Measurements from ENCODE around the gene CEACAM5.
"Not testable (repeated sequence)": the region's sequence is repeated elsewhere in the genome, so short reads cannot be mapped to it uniquely, and the experiment has no call there.

CEACAM5 gene

DNA sequence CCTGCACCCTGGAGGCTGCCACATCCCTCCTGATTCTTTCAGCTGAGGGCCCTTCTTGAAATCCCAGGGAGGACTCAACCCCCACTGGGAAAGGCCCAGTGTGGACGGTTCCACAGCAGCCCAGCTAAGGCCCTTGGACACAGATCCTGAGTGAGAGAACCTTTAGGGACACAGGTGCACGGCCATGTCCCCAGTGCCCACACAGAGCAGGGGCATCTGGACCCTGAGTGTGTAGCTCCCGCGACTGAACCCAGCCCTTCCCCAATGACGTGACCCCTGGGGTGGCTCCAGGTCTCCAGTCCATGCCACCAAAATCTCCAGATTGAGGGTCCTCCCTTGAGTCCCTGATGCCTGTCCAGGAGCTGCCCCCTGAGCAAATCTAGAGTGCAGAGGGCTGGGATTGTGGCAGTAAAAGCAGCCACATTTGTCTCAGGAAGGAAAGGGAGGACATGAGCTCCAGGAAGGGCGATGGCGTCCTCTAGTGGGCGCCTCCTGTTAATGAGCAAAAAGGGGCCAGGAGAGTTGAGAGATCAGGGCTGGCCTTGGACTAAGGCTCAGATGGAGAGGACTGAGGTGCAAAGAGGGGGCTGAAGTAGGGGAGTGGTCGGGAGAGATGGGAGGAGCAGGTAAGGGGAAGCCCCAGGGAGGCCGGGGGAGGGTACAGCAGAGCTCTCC is 6.9 kb upstream of the CEACAM5 start:
- no peak for DNase-seq

DNA sequence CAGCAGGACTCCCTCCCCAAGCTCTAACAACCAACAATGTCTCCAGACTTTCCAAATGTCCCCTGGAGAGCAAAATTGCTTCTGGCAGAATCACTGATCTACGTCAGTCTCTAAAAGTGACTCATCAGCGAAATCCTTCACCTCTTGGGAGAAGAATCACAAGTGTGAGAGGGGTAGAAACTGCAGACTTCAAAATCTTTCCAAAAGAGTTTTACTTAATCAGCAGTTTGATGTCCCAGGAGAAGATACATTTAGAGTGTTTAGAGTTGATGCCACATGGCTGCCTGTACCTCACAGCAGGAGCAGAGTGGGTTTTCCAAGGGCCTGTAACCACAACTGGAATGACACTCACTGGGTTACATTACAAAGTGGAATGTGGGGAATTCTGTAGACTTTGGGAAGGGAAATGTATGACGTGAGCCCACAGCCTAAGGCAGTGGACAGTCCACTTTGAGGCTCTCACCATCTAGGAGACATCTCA is 6.2 kb upstream of the CEACAM5 start:
- peak; percentile 37 for DNase-seq

DNA sequence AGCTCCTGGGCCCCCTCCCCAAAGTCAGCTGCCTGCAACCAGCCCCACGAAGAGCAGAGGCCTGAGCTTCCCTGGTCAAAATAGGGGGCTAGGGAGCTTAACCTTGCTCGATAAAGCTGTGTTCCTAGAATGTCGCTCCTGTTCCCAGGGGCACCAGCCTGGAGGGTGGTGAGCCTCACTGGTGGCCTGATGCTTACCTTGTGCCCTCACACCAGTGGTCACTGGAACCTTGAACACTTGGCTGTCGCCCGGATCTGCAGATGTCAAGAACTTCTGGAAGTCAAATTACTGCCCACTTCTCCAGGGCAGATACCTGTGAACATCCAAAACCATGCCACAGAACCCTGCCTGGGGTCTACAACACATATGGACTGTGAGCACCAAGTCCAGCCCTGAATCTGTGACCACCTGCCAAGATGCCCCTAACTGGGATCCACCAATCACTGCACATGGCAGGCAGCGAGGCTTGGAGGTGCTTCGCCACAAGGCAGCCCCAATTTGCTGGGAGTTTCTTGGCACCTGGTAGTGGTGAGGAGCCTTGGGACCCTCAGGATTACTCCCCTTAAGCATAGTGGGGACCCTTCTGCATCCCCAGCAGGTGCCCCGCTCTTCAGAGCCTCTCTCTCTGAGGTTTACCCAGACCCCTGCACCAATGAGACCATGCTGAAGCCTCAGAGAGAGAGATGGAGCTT is 4.7 kb upstream of the CEACAM5 start:
- no peak for DNase-seq

DNA sequence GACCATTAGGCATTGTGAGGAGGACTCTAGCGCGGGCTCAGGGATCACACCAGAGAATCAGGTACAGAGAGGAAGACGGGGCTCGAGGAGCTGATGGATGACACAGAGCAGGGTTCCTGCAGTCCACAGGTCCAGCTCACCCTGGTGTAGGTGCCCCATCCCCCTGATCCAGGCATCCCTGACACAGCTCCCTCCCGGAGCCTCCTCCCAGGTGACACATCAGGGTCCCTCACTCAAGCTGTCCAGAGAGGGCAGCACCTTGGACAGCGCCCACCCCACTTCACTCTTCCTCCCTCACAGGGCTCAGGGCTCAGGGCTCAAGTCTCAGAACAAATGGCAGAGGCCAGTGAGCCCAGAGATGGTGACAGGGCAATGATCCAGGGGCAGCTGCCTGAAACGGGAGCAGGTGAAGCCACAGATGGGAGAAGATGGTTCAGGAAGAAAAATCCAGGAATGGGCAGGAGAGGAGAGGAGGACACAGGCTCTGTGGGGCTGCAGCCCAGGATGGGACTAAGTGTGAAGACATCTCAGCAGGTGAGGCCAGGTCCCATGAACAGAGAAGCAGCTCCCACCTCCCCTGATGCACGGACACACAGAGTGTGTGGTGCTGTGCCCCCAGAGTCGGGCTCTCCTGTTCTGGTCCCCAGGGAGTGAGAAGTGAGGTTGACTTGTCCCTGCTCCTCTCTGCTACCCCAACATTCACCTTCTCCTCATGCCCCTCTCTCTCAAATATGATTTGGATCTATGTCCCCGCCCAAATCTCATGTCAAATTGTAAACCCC is 2.8 kb upstream of the CEACAM5 start:
- no peak for DNase-seq

DNA sequence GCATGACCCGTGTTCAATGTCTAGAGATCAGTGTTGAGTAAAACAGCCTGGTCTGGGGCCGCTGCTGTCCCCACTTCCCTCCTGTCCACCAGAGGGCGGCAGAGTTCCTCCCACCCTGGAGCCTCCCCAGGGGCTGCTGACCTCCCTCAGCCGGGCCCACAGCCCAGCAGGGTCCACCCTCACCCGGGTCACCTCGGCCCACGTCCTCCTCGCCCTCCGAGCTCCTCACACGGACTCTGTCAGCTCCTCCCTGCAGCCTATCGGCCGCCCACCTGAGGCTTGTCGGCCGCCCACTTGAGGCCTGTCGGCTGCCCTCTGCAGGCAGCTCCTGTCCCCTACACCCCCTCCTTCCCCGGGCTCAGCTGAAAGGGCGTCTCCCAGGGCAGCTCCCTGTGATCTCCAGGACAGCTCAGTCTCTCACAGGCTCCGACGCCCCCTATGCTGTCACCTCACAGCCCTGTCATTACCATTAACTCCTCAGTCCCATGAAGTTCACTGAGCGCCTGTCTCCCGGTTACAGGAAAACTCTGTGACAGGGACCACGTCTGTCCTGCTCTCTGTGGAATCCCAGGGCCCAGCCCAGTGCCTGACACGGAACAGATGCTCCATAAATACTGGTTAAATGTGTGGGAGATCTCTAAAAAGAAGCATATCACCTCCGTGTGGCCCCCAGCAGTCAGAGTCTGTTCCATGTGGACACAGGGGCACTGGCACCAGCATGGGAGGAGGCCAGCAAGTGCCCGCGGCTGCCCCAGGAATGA is 1.5 kb upstream of the CEACAM5 start:
- DNase-seq, result peak; percentile 20

DNA sequence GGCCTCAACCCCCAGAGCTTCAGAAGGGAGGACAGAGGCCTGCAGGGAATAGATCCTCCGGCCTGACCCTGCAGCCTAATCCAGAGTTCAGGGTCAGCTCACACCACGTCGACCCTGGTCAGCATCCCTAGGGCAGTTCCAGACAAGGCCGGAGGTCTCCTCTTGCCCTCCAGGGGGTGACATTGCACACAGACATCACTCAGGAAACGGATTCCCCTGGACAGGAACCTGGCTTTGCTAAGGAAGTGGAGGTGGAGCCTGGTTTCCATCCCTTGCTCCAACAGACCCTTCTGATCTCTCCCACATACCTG is 969 bp upstream of the CEACAM5 start:
- DNase-seq, result no peak

DNA sequence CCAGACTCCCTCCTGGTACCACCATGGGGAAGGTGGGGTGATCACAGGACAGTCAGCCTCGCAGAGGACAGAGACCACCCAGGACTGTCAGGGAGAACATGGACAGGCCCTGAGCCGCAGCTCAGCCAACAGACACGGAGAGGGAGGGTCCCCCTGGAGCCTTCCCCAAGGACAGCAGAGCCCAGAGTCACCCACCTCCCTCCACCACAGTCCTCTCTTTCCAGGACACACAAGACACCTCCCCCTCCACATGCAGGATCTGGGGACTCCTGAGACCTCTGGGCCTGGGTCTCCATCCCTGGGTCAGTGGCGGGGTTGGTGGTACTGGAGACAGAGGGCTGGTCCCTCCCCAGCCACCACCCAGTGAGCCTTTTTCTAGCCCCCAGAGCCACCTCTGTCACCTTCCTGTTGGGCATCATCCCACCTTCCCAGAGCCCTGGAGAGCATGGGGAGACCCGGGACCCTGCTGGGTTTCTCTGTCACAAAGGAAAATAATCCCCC is 505 bp upstream of the CEACAM5 start:
- no peak for DNase-seq

DNA sequence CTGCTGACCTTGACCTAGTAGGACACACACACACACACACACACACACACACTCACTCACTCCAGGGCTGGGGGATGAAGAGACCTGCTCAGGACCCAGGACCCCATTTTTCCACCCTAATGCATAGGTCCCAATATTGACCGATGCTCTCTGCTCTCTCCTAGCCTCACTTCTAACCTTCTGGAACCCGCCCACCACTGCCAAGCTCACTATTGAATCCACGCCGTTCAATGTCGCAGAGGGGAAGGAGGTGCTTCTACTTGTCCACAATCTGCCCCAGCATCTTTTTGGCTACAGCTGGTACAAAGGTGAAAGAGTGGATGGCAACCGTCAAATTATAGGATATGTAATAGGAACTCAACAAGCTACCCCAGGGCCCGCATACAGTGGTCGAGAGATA is 1.1 kb downstream of the CEACAM5 start:
- DNase-seq, result not testable (repeated sequence)

DNA sequence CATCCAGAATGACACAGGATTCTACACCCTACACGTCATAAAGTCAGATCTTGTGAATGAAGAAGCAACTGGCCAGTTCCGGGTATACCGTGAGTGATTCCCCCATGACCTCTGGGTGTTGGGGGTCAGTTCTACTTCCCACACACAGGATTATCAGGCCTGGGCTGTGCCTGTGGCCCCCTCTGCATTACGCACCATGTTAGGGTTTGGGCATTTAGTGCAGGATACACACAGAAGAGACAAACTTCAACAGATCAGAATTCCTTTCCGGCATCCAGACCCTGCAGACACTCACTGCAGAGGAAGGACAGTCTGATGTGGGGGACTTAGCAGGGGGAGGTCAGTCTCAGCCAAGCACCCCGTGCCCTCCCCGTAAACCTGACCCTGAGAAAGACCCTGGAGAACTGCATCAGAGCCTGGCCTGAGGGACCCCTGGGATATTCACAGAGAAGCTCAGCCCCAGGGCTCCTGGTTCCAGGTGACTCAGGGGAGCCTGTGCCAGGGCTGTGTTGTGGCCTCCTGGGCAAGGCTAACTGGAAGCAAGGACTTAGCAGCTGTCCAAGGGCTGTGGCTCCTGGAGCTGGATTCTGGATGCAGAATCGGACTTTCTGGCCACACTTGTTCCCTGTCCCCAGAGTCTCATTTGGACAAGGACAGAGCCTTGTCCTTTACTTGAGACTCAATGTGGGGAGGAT is 1.7 kb downstream of the CEACAM5 start:
- DNase-seq, result no peak

DNA sequence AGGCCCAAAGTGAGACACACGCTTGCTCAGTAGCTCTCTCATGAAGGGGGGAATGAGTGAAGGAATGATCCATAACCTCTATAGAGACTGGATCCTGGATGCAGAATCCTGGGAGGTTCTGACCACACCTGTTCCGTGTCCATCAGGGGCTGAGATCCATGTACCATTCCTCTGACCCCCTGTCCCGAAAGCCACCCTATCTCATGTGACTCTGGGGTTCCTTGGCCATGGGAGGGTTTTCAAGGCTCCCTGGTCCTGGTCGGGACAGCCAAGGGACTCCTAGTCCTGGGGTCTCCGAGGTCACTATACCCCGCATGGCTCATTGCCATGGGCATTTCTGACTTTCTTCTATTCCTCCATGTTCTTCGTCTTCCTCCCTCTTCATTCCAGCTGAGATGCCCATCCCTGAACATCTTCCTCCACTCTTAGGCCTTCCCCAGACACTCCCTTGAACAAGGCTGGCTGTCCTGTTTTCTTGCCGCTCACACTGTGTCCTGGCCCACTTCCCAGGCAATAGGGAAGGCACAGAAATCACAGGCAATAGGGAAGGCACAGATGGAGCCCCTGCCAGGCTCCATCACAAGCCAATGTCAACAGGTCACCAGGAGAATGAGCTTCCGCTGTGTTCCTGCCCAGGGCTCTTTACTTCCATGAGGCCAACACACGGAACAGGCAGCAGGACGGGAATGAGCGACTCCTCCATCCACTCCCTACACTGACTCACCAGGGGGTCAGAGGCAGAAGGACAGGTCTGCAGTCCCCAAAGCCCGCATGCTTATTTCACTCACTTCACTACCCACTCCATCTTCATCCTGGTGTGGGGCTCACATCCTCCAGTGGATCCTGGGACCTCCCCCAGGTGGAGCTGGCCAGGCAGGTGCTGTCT is 3.2 kb downstream of the CEACAM5 start:
- DNase-seq, result no peak

DNA sequence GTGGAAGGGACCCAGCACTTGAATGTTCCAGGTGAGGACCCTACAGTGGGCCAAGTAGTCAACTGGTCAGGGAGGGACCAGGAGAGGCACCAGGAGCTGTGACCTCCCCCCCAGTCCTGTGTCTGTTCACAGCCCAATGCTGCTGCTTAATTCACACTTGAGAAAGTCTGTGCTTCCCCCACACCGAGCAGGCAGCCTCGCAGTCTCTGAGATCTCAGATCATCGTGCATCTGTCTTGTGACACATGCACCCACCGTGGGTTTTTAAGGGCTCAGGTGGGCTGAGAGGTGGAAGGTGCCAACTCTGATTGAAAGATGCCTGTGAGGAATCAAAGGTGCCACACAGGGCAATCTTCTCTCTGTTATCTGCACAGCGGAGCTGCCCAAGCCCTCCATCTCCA is 6.2 kb downstream of the CEACAM5 start:
- DNase-seq, result no peak

DNA sequence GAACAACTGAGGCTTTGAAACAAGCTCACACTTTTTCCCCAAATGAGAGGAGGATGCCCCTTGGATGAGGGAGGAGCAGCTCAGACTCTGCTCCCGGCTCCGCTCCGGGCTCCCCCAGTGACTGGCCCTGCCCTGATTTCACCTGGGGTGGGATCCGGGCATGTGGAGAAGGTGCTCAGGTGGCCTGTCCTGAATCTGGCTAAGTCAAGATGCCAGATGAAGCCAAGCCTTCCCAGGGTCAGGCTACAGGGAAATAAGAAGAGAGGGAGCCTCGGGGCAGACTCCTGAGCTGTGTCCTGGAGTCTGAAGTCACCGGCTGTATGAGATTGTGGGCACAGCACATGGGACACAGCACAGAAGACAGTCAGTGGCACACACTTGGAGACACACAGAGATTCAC is 10.3 kb downstream of the CEACAM5 start:
- no peak for DNase-seq

DNA sequence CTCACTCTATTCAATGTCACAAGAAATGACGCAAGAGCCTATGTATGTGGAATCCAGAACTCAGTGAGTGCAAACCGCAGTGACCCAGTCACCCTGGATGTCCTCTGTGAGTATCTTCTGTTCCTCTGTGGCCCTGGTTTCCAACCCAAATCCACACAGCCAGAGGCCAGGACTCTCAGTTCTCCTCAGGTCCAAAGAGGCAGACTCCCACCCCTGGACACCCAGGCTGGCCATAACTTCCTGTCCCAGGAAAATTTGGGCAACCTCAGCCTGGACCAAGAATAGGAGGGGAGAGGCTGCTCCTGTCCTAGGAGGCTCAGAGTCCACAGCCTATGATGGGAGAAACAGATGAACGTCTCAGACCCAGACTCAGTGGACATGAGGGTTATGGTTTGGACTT is 11.7 kb downstream of the CEACAM5 start:
- no peak for DNase-seq

DNA sequence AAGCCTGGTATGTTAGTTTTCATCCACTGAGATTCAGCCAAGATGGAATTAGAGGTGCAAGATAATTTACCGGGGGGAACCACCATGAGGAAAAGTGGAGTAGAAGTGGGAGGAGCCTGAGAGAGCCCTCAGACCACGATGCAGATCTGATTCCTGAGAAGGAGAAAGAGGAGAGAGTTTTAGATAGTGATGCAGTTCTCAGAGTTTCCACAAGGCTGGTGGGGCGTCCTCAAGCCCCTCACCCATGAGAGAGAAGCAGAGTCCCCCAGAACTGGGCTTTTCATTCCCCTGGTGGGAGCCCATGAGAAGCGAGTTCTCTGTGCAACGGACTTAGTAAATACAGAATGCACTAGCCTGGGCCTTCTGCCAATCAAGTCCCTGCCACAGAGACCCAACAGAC is 18.1 kb downstream of the CEACAM5 start:
- no peak for DNase-seq

DNA sequence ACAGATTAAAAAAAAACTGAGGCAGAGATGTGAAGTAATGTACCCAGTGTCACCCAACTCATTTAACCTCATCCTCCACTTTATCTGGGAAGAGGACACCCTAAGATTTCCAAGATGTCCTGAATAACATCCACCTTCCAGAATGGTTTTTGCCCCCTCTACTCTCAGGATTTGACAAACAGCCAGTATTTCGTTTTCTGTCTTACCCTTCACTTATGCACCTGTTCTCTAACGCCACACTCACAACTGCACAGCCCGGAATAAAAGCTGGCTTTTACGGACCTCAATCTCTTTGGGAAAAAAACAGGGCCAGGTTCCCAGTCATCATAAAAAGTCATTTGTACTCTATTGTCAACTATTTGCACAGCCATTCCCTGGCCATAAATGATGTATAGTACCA is 25.7 kb downstream of the CEACAM5 start:
- DNase-seq, result no peak

DNA sequence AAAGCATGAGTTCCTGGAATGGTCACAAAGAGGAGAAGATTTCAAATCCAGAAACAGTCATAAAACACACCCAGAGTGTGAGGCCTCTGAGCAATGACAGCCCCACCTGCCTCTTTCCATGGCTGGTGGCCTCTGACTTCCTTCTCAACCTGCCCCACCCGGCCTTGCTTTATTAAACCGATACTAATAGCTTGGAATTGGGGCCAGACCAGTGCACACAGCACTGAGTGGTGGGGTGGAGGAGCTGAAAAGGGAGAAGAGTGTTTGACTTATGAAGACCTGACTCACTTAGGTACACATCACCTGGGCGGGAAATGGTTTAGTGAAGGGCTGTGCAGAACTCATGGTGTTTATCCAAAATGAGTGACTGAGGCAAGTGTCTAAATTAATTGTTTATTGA is 26.2 kb downstream of the CEACAM5 start:
- no peak for DNase-seq

DNA sequence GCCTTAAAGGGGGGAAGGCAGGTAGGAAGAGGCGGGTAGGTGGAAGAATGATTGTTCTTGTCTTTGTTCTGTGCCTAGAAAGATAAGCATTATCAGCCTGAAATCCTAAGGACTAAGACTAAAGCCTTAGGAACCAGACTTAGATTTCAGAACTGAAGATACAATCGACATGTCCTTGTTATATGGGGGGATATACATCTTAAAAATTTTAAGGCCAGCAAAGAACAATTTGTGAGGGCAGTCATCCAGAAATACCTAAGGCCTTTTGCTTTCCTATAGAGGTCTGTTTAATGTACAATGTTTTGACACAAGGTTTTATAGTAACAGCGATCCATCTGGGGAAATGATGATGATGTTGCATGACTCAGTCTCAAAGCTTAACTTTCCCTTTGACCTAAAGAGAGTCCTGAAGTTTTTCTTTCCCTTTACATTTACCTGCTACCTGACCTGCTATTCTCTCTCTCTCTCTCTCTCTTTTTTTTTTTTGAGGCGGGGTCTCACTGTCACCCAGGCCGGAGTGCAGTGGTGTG is 26.7 kb downstream of the CEACAM5 start:
- DNase-seq, result no peak

DNA sequence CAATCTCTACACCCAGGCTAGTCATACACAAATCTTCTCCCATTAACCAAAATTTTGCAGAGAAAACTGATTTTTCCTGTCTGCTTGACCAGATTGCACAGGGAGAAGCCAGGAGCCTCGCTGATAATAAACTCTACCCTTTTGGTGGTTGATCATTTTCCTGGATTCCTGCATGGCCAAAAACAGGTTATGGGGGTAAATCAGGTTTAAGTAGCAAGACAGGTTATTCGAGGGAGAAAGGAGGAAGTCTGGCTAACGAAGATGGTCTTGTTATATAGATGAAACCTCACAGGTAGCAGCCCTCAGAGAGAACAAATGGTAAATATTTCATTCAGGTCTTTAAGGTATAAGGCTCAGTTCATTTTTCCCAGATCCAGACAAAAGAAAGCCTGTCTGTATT is 30.9 kb downstream of the CEACAM5 start:
- no peak for DNase-seq

DNA sequence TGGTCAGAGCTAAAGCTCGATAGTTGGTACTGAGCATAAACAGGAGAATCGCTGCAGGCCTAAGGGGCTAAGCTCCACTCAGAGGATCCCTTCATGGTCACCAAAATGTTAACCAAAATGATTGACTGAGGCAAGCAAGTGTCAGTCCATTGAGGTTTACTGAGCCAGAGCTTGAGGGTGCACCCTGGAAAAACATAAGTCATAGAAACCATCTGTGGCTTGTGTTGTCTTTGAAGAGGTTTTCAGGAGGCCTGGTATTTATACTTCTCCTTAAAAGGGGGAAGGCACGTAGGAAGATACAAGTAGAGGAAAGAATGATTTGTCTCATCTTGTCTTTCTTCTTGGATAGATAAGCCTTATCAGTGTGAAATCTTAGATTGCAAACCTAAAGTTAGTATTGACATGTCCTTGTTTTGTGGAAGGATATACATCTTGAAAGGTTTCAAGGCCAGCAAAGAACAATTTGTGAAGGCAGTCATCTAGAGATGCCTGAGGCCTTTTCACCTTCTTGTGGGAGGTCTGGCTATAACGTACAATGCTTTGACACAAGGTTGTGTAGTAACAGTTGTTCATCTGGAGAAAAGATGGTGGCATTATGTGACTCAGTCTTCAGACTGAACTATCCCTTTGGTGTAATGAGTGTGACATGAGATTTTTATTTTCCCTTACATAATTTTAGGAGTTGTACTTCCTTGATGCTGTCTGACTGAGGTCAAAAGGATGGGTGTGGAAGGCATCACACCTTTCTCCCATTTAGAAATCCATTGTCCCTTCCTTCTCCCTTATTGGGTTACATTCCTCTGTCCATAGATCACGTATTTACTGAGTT is 32.2 kb downstream of the CEACAM5 start:
- no peak for DNase-seq

DNA sequence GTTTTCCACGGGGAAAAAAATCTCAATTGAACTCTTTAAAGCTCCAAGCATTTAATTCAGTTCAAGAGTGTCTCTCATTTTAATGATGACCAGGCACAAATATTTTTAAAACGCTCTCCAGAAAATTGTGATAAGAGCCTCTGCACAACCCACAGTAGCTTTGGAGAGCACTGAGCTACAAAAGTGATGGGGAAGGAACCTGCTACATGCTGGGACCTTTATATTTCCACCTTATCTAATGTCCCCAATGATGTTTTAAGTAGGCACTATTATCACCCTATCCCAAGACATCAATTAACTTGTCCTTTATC is 32.8 kb downstream of the CEACAM5 start:
- no peak for DNase-seq

DNA sequence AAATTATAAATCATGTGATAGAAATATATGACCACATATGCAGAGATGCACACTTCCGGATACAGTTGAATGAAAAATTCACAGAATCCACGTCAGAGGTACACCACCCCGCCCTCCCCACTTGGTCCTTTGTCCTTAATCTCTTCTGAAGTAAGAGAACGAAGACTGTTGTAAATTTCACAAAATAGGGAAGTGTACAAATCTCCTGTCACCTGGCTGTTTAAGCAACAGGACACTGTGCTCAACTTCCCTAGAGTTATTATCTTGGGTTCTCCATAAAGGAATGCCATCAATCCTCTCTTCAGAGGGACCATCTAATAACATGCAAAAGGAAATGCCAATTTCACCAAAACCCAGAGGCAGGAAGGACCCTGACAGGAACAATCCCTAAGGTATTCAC is 36.4 kb downstream of the CEACAM5 start:
- DNase-seq, result no peak

Data from HCEC 1CT (cell line).